Measurements from ENCODE around the gene LAMA2. TPM values are rescaled to one million over a fixed set of nuclear protein-coding genes. Genes with fewer than 3 reads are reported as not detected.

The LAMA2 gene
- total RNA-seq, 1 experiment from 2014 or later: 0.02 TPM

DNA sequence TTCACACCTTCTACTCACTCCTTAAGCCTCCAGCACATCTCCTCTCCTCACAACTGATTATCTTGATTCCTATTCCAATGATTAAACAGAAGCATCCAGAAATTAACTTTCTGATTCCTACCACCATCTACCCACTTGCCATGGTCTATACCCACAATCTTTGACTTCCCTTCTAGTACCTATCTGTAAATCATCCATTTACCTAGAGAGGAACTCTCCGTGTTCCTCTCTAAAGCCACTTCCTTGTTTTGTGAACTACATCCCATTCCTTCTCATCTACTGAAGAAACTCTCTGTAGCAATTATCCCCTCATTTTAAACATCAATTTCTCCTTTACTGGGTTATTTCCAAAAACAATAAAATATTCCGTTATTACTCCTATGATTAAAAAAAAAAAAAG, 659.8 kb downstream of the LAMA2 start:
- H3K4me1 Mint-ChIP-seq (ENCODE audit: low read depth, unreplicated experiment): peaks cover 7% of the 10 kb centered on the region
- no peak overlapping the region for H3K27ac Mint-ChIP-seq (ENCODE audit: unreplicated experiment)
- ChIA-PET POLR2A (no interaction called here), CTCF (no interaction called here)
- Histone ChIP-seq H3K9me3 (no peaks in the 10 kb centered on the region), H3K36me3 (ENCODE audit: control insufficient read depth, insufficient read depth, low read length) (no peaks in the 10 kb centered on the region), H3K27me3 (replicated peaks; ENCODE audit: control insufficient read depth, insufficient read depth, low read length) (no peaks in the 10 kb centered on the region), H3K4me1 (peaks cover 20% of the 10 kb centered on the region), H3K4me3 (ENCODE audit: low read depth, low read length) (no peak overlapping the region)
- intact Hi-C loops (cut with micrococcal nuclease; ENCODE audit: unreplicated experiment): no loop called here
- H3K9me3 Mint-ChIP-seq (ENCODE audit: unreplicated experiment): no peaks in the 10 kb centered on the region
- H3K27me3 Mint-ChIP-seq (ENCODE audit: insufficient read depth, unreplicated experiment): no peaks in the 10 kb centered on the region
- no peaks in the 10 kb centered on the region for H3K36me3 Mint-ChIP-seq (ENCODE audit: insufficient read depth, unreplicated experiment)
- BruUV-seq (replicated peaks): no TSS peak
- no peak overlapping the region for H3K4me3 Mint-ChIP-seq (ENCODE audit: unreplicated experiment)
- TF ChIP-seq, protein P1, sequence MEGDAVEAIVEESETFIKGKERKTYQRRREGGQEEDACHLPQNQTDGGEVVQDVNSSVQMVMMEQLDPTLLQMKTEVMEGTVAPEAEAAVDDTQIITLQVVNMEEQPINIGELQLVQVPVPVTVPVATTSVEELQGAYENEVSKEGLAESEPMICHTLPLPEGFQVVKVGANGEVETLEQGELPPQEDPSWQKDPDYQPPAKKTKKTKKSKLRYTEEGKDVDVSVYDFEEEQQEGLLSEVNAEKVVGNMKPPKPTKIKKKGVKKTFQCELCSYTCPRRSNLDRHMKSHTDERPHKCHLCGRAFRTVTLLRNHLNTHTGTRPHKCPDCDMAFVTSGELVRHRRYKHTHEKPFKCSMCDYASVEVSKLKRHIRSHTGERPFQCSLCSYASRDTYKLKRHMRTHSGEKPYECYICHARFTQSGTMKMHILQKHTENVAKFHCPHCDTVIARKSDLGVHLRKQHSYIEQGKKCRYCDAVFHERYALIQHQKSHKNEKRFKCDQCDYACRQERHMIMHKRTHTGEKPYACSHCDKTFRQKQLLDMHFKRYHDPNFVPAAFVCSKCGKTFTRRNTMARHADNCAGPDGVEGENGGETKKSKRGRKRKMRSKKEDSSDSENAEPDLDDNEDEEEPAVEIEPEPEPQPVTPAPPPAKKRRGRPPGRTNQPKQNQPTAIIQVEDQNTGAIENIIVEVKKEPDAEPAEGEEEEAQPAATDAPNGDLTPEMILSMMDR (IDR thresholded peaks at IDR 0.05; ENCODE audit: insufficient read depth in 1 of 2, low read depth in 1 of 2, low read length in 1 of 2, severe bottlenecking in 1 of 2, unreplicated experiment in 1 of 2): no peak
- DNase-seq: no peak

DNA sequence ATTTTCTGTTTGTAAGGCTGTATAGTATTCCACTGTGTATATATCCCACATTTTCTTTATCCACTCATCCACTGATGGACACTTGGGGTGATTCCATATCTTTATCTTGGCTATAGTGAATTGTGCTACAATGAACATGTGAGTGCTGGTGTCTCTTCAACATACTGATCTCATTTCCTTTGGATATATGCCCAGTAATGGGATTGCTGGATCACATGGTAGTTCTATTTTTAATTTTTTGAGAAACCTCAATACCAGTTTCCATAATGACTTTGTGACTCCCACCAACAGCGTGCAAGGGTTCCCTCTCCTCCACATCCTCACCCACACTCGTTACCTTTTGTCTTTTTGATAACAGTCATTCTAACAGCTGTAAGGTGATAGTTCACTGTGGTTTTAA, 661.0 kb downstream of the LAMA2 start:
- H3K36me3 ChIP-seq (ENCODE audit: control insufficient read depth, insufficient read depth, low read length): no peaks in the 10 kb centered on the region
- TF ChIP-seq, protein P1 (IDR thresholded peaks at IDR 0.05; ENCODE audit: insufficient read depth in 1 of 2, low read depth in 1 of 2, low read length in 1 of 2, severe bottlenecking in 1 of 2, unreplicated experiment in 1 of 2): no peak
- H3K4me1 Mint-ChIP-seq (ENCODE audit: low read depth, unreplicated experiment): peaks cover 7% of the 10 kb centered on the region
- no peak for DNase-seq
- CTCF ChIA-PET: no interaction called here
- H3K27me3 ChIP-seq (replicated peaks; ENCODE audit: control insufficient read depth, insufficient read depth, low read length): no peaks in the 10 kb centered on the region
- POLR2A ChIA-PET: no interaction called here
- BruUV-seq (replicated peaks): no TSS peak
- H3K27me3 Mint-ChIP-seq (ENCODE audit: insufficient read depth, unreplicated experiment): no peaks in the 10 kb centered on the region
- H3K4me1 ChIP-seq: peaks cover 20% of the 10 kb centered on the region
- no peaks in the 10 kb centered on the region for H3K36me3 Mint-ChIP-seq (ENCODE audit: insufficient read depth, unreplicated experiment)
- no peaks in the 10 kb centered on the region for H3K9me3 ChIP-seq
- no peak overlapping the region for H3K27ac Mint-ChIP-seq (ENCODE audit: unreplicated experiment)
- no peak overlapping the region for H3K4me3 ChIP-seq (ENCODE audit: low read depth, low read length)
- intact Hi-C loops (cut with micrococcal nuclease; ENCODE audit: unreplicated experiment): no loop called here
- H3K4me3 Mint-ChIP-seq (ENCODE audit: unreplicated experiment): no peak overlapping the region
- H3K9me3 Mint-ChIP-seq (ENCODE audit: unreplicated experiment): no peaks in the 10 kb centered on the region

DNA sequence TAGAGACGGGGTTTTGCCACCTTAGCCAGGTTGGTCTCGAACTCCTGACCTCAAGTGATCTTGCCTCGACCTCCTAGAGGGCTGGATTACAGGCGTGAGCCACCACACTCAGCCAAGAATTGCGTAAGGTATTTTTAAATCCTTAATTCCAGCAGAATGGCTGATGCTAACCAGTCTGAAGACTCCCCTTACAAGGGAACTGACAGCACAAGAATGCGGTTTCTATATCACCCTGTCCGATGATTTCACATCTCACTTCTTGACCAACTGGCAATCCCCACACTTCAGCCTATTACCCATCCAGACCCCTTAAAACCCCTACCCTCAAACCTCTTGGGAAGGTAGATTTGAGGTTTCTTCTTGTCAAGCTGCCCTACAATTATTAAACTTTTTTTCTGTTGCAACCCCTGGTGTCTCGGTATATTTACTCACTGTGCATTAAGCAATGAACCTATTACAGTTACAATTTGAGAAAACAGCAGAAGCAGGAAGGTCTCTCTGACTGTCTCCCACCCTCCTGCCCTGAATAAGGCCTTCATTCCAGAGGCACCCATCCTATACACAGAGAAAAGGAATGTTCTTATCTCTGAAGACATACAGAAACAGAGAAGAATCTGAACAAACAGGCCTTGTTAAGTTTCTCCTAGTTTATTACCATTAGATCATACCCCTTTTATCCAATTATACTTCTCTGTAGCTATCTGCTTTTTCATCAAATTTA, 662.1 kb downstream of the LAMA2 start:
- POLR2A ChIA-PET: no interaction called here
- CTCF ChIA-PET: no interaction called here
- Mint-ChIP-seq H3K4me3 (ENCODE audit: unreplicated experiment) (no peak overlapping the region), H3K36me3 (ENCODE audit: insufficient read depth, unreplicated experiment) (no peaks in the 10 kb centered on the region), H3K27me3 (ENCODE audit: insufficient read depth, unreplicated experiment) (no peaks in the 10 kb centered on the region), H3K27ac (ENCODE audit: unreplicated experiment) (peak overlapping the region; percentile 66), H3K9me3 (ENCODE audit: unreplicated experiment) (no peaks in the 10 kb centered on the region), H3K4me1 (ENCODE audit: low read depth, unreplicated experiment) (peaks cover 7% of the 10 kb centered on the region)
- no TSS peak for BruUV-seq (replicated peaks)
- Histone ChIP-seq H3K4me3 (ENCODE audit: low read depth, low read length) (no peak overlapping the region), H3K4me1 (peaks cover 20% of the 10 kb centered on the region), H3K36me3 (ENCODE audit: control insufficient read depth, insufficient read depth, low read length) (no peaks in the 10 kb centered on the region), H3K9me3 (no peaks in the 10 kb centered on the region), H3K27me3 (replicated peaks; ENCODE audit: control insufficient read depth, insufficient read depth, low read length) (no peaks in the 10 kb centered on the region)
- TF ChIP-seq, protein P1 (IDR thresholded peaks at IDR 0.05; ENCODE audit: insufficient read depth in 1 of 2, low read depth in 1 of 2, low read length in 1 of 2, severe bottlenecking in 1 of 2, unreplicated experiment in 1 of 2): no peak
- intact Hi-C loops (cut with micrococcal nuclease; ENCODE audit: unreplicated experiment): loop anchor here (1.0 kb wide), 2 partner anchors 20 to 38 kb away; no protein-coding TSS in a partner anchor
- peak in 1 of 2 experiments; percentile 21 for DNase-seq
